Measurements from ENCODE around the gene RAB44.
"Not testable (repeated sequence)": the region's sequence is repeated elsewhere in the genome, so short reads cannot be mapped to it uniquely, and the experiment has no call there.

RAB44 gene

DNA sequence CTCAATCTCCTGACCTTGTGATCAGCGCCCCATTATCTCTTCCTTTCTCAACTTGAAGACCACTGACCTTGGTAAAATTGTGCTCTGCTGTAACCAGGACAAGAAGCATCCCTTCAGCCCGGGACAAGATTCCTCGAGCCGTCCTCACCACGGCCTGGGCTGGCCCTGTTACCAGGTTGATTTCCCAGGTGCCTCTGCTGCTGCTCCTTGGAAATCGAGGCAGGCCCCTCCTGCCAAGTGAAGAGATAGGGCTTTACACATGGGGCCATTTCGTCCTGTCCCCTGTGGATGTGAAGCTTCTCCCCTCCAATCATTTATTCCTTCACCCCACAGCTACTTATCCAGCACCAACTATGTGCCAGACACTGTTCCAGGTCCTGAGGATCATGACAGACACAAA is 21.5 kb downstream of the RAB44 start:
- H3K36me3 ChIP-seq (ENCODE audit: insufficient read depth, low read length) = no peaks in the 10 kb centered on the region
- no peaks in the 10 kb centered on the region for H3K9me3 ChIP-seq (replicated peaks; ENCODE audit: low read length)
- no peak overlapping the region for H3K4me2 ChIP-seq (ENCODE audit: low read length)
- H3K4me1 ChIP-seq (ENCODE audit: control insufficient read depth, insufficient read depth, low read length) = no peaks in the 10 kb centered on the region
- H3K27me3 ChIP-seq (ENCODE audit: control insufficient read depth, insufficient read depth, low read length) = peaks cover 31% of the 10 kb centered on the region
- no peak overlapping the region for H3K9ac ChIP-seq (ENCODE audit: low read depth, low read length)
- H3K4me3 ChIP-seq (ENCODE audit: low read length) = no peak overlapping the region

DNA sequence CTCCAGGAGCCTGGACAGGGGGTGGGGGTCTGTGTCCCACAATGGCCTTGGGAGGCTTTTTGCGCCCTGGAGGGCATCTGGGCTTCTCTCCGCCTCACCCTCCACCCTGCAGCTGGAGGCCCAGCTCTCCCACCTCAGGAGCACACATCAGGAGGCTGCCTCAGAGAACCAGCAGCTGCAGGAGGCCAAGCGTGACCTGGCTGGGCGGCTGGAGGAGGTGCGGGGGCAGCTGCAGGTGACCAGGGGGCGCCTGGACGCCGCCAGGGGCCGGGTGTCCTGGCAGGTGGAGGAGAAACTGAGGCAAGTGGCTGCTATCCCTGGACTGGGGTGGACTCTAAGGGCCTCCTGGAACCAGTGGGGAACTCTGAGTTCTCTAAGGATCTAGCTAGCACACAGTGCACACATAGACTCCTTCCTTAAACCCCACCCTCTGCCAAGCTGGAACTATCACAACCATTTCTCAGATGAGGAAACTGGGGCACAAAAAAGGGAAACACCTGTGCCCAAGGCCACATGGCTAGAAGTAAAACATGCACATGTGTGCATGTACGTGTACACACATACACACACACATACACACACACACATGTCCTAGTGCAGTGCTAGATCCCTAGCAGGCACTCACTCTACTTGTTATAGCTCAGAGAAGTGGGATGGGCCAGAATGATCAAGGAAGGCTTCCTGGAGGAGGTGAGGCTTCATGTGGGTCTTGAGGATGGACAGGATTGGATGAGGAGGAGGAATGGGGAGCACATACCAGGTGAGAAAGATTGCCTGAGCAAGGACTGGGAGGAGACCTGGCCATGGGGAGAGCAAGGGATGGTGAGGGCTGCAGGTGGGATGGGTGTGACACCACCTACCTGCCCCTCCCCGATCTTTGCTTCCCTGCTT is 22.9 kb downstream of the RAB44 start:
- Histone ChIP-seq H3K4me2 (ENCODE audit: low read length) (no peak overlapping the region), H3K9me3 (replicated peaks; ENCODE audit: low read length) (no peaks in the 10 kb centered on the region), H3K36me3 (ENCODE audit: insufficient read depth, low read length) (no peaks in the 10 kb centered on the region), H3K4me1 (ENCODE audit: control insufficient read depth, insufficient read depth, low read length) (no peaks in the 10 kb centered on the region), H3K4me3 (ENCODE audit: low read length) (no peak overlapping the region), H3K9ac (ENCODE audit: low read depth, low read length) (no peak overlapping the region), H3K27me3 (ENCODE audit: control insufficient read depth, insufficient read depth, low read length) (peaks cover 30% of the 10 kb centered on the region)

GRCh38 chr6:36721369-36722140 is 23.9 kb downstream of the RAB44 start:
- Histone ChIP-seq H3K9ac (ENCODE audit: low read depth, low read length) (no peak overlapping the region), H3K4me3 (ENCODE audit: low read length) (no peak overlapping the region), H3K4me2 (ENCODE audit: low read length) (no peak overlapping the region), H3K36me3 (ENCODE audit: insufficient read depth, low read length) (no peaks in the 10 kb centered on the region), H3K27me3 (ENCODE audit: control insufficient read depth, insufficient read depth, low read length) (peaks cover 25% of the 10 kb centered on the region), H3K9me3 (replicated peaks; ENCODE audit: low read length) (no peaks in the 10 kb centered on the region), H3K4me1 (ENCODE audit: control insufficient read depth, insufficient read depth, low read length) (no peaks in the 10 kb centered on the region)

DNA sequence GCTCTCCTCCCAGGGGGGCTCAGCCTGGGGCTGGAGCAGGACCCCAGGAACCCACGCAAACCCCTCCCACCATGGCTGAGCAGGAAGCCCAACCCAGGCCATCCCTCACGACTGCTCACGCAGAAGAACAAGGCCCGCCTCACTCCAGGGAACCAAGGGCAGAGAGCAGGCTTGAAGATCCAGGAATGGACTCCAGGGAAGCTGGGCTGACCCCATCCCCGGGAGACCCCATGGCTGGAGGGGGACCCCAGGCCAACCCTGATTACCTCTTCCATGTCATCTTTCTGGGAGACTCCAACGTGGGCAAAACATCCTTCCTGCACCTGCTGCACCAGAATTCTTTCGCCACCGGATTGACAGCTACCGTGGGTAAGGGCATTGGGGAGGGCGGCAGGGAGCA is 24.7 kb downstream of the RAB44 start:
- Histone ChIP-seq H3K4me3 (ENCODE audit: low read length) (no peak overlapping the region), H3K9me3 (replicated peaks; ENCODE audit: low read length) (no peaks in the 10 kb centered on the region), H3K4me1 (ENCODE audit: control insufficient read depth, insufficient read depth, low read length) (no peaks in the 10 kb centered on the region), H3K9ac (ENCODE audit: low read depth, low read length) (no peak overlapping the region), H3K27me3 (ENCODE audit: control insufficient read depth, insufficient read depth, low read length) (peaks cover 17% of the 10 kb centered on the region), H3K36me3 (ENCODE audit: insufficient read depth, low read length) (no peaks in the 10 kb centered on the region), H3K4me2 (ENCODE audit: low read length) (no peak overlapping the region)

DNA sequence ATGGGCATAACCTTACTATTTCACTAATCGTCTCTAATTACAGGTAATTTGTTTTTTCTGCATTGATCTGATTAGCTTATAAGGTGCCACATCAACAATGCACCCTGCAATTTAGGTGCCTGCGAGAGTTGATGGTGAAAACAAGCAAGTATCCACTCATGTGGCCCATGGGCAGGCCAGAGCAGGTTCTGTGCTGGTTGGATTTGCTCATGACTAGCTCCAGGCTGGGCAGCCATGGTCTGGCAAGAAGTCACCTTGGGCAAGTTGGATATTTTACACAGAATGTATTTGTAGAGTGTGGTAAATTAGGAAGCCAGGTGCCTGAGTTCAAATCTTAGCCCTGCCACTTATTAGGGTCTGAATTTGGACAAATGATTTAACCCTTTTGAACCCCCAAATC is 25.3 kb downstream of the RAB44 start:
- peaks cover 12% of the 10 kb centered on the region for H3K27me3 ChIP-seq (ENCODE audit: control insufficient read depth, insufficient read depth, low read length)

DNA sequence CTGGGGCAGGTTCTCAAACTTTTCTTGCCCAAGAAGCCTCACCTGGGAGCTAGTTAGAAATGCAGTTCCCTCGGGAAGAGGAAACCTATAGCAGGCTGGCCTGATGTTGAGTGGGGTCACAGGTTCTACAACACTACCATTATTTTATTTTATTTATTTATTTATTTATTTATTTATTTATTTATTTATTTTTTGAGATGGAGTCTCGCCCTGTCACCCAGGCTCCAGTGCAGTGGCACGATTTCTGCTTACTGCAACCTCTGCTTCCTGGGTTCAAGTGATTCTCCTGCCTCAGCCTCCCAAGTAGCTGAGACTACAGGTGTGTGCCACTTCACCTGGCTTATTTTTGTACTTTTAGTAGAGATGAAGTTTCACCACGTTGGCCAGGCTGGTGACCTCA is 26.4 kb downstream of the RAB44 start:
- not testable (repeated sequence) for H3K9me3 ChIP-seq (replicated peaks; ENCODE audit: low read length); H3K36me3 ChIP-seq (ENCODE audit: insufficient read depth, low read length); H3K4me1 ChIP-seq (ENCODE audit: control insufficient read depth, insufficient read depth, low read length); H3K27me3 ChIP-seq (ENCODE audit: control insufficient read depth, insufficient read depth, low read length); H3K9ac ChIP-seq (ENCODE audit: low read depth, low read length); H3K4me3 ChIP-seq (ENCODE audit: low read length); H3K4me2 ChIP-seq (ENCODE audit: low read length)

More for the DNA sequence above, 25.3 kb downstream of the RAB44 start:
- no peaks in the 10 kb centered on the region for H3K4me1 ChIP-seq (ENCODE audit: control insufficient read depth, insufficient read depth, low read length)
- H3K4me2 ChIP-seq (ENCODE audit: low read length) = no peak overlapping the region
- H3K9me3 ChIP-seq (replicated peaks; ENCODE audit: low read length) = no peaks in the 10 kb centered on the region
- no peak overlapping the region for H3K9ac ChIP-seq (ENCODE audit: low read depth, low read length)
- H3K36me3 ChIP-seq (ENCODE audit: insufficient read depth, low read length) = no peaks in the 10 kb centered on the region
- no peak overlapping the region for H3K4me3 ChIP-seq (ENCODE audit: low read length)

DNA sequence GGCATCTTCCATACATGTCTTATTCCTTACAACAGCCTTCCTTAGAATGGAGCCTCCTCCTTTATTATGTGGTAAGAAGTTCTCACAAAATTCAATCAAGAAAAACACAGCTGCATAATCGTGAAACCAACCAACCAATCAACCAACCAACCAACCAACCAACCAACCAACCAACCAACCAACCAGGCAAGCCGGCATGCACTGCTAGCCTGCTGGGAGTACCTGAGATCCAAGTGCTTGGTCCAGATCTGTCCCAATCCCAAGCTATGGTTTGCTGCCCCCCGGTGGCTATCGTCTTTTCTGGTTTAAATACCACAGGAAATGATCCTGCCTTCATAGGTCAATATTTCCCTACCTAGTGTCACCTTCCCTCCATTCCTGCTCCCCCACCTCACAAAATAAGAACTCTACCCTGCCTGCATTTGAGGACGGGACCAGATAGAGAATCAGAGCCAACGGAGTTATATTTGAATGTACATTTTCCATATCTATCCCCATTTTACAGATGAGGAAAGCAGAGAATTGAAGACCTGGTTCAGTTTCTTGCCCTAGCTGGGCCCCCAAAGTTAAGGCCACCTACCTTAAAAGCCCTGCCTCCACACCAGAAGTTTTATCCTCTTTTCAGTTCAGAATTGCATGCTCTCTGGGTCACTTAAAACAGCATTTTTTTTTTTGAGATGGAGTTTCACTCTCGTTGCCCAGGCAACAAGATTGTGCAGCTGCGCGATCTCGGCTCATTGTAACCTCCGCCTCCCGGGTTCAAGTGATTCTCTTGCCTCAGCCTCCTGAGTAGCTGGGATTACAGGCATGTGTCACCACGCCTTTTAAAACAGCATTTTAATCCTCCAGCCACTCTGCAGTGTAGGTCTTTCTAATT is 27.1 kb downstream of the RAB44 start:
- peaks cover 6% of the 10 kb centered on the region for H3K4me1 ChIP-seq (ENCODE audit: control insufficient read depth, insufficient read depth, low read length)
- H3K36me3 ChIP-seq (ENCODE audit: insufficient read depth, low read length) = no peaks in the 10 kb centered on the region
- no peaks in the 10 kb centered on the region for H3K9me3 ChIP-seq (replicated peaks; ENCODE audit: low read length)
- no peak overlapping the region for H3K4me3 ChIP-seq (ENCODE audit: low read length)
- no peaks in the 10 kb centered on the region for H3K27me3 ChIP-seq (ENCODE audit: control insufficient read depth, insufficient read depth, low read length)
- H3K9ac ChIP-seq (ENCODE audit: low read depth, low read length) = no peak overlapping the region
- no peak overlapping the region for H3K4me2 ChIP-seq (ENCODE audit: low read length)

DNA sequence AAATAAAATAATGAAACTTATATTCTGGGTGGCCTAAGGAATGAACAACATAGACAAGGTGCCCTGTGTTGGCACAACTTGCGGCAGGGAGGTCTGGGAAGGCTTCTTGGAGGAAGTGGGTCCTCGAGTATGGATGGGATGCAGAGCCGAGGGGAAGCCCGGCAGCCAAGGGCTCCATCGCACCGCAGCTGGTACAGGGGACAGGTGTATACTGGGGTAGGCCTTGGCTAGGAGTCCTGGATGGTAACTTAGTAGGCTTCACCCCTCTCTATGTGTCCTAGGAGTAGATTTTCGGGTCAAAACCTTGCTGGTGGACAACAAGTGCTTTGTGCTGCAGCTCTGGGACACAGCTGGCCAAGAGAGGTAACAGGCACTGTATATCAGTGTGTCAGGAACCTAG is 28.0 kb downstream of the RAB44 start:
- H3K9me3 ChIP-seq (replicated peaks; ENCODE audit: low read length) = no peaks in the 10 kb centered on the region
- no peaks in the 10 kb centered on the region for H3K36me3 ChIP-seq (ENCODE audit: insufficient read depth, low read length)

DNA sequence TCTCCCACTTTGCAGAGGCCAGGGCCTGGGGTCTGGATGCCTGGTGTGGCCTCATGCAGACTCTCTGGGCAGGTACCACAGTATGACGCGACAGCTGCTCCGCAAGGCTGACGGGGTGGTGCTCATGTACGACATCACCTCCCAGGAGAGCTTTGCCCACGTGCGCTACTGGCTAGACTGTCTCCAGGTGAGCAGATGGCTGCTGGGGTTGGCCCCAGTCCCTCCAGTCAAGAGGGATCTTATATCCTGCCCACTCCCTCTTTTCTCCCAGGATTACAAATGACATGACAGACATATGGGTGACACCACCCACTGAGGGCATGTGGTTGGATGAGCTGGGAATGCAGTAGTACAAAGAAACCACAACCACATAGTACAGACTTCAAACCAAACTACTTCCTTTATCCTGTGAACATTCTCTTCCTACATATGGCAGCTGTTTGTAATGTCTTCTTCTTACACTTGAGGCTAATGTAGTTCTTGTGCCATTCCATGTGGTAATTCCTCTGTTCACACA is 29.9 kb downstream of the RAB44 start:
- Histone ChIP-seq H3K4me1 (ENCODE audit: control insufficient read depth, insufficient read depth, low read length) (peaks cover 6% of the 10 kb centered on the region), H3K4me3 (ENCODE audit: low read length) (no peak overlapping the region), H3K9me3 (replicated peaks; ENCODE audit: low read length) (no peaks in the 10 kb centered on the region), H3K27me3 (ENCODE audit: control insufficient read depth, insufficient read depth, low read length) (no peaks in the 10 kb centered on the region), H3K9ac (ENCODE audit: low read depth, low read length) (no peak overlapping the region), H3K36me3 (ENCODE audit: insufficient read depth, low read length) (no peaks in the 10 kb centered on the region), H3K4me2 (ENCODE audit: low read length) (no peak overlapping the region)

More for the DNA sequence above, 28.0 kb downstream of the RAB44 start:
- Histone ChIP-seq H3K4me2 (ENCODE audit: low read length) (no peak overlapping the region), H3K27me3 (ENCODE audit: control insufficient read depth, insufficient read depth, low read length) (no peaks in the 10 kb centered on the region), H3K4me1 (ENCODE audit: control insufficient read depth, insufficient read depth, low read length) (peaks cover 6% of the 10 kb centered on the region), H3K4me3 (ENCODE audit: low read length) (no peak overlapping the region), H3K9ac (ENCODE audit: low read depth, low read length) (no peak overlapping the region)

GRCh38 chr6:36728289-36729160 is 30.9 kb downstream of the RAB44 start:
- peaks cover 6% of the 10 kb centered on the region for H3K4me1 ChIP-seq (ENCODE audit: control insufficient read depth, insufficient read depth, low read length)
- H3K9ac ChIP-seq (ENCODE audit: low read depth, low read length) = no peak overlapping the region
- no peak overlapping the region for H3K4me2 ChIP-seq (ENCODE audit: low read length)
- H3K9me3 ChIP-seq (replicated peaks; ENCODE audit: low read length) = no peaks in the 10 kb centered on the region
- peaks cover 4% of the 10 kb centered on the region for H3K27me3 ChIP-seq (ENCODE audit: control insufficient read depth, insufficient read depth, low read length)
- H3K4me3 ChIP-seq (ENCODE audit: low read length) = no peak overlapping the region
- no peaks in the 10 kb centered on the region for H3K36me3 ChIP-seq (ENCODE audit: insufficient read depth, low read length)

Measured in skeletal muscle satellite cell (primary cell).